Mucosa of descending colon (tissue), 3 donors: ENCODE results near the gene TMEM201. TPM values are rescaled to one million over a fixed set of nuclear protein-coding genes. Genes with fewer than 3 reads are reported as not detected.
A peak's percentile ranks its signal among the peaks of the same experiment; 100 is the strongest.

Experiments used
- ATAC-seq: fragments of 200-7000 bp; cut with Tn5 transposase; one replicate; pipeline ENCODE4 v1.9.1; 2020; ENCODE audit warnings: mild to moderate bottlenecking, moderate library complexity
- DNase-seq, 3 donors: peaks; one replicate each; pipeline ENCODE4 v3.0.0-alpha.2; 2020
- H3K36me3 ChIP-seq: fragments of 200-600 bp; one replicate; pipeline ENCODE4 v1.8.0; 2021; ENCODE audit warnings: low read depth, mild to moderate bottlenecking
- H3K4me1 ChIP-seq: fragments of 200-600 bp; one replicate; pipeline ENCODE4 v1.8.0; 2021; ENCODE audit warnings: low read depth, mild to moderate bottlenecking
- H3K4me3 ChIP-seq: fragments of 200-600 bp; one replicate; pipeline ENCODE4 v1.8.0; 2021; ENCODE audit warnings: mild to moderate bottlenecking
- H3K9me3 ChIP-seq: fragments of 200-600 bp; one replicate; pipeline ENCODE4 v1.8.0; 2021; ENCODE audit warnings: mild to moderate bottlenecking
- intact Hi-C, 2 donors: fragments of 100-400 bp; cut with DNase I in 1 of 2; cut with micrococcal nuclease in 1 of 2; formaldehyde crosslinking; loops; one replicate each; pipeline versions ENCODE4 v1.11.0 to v1.11.1; 2022; cut with DNase I, micrococcal nuclease
- total RNA-seq, 3 donors: library from RNA; stranded (reverse); fragmentation: NEBNext Ultra II Directional in 2 of 3; extraction: Animal tissue kit (Norgen Biotek cat#: 25700) in 2 of 3; gene quantifications; one replicate each; pipeline versions ENCODE4 v1.2.1 to v1.2.4, GENCODE V29; 2021 to 2023
- TF ChIP-seq, protein P1 (sequence below): fragments of 200-600 bp; IDR thresholded peaks from one replicate; pipeline ENCODE4 v1.8.0; 2022; ENCODE audit warnings: antibody characterized with exemption, mild to moderate bottlenecking
- donor health status: DM: no; HTN: no; CAD: no; lungs with moderate emphysema.
- donor health status: DM: no; HTN: no; CAD: no.
- donor health status: DM: no; HTN: yes; CAD: no.

Gene TMEM201
- total RNA-seq, 3 donors from 2014 or later: 8.1 to 12.1 (median 8.4) TPM

DNA sequence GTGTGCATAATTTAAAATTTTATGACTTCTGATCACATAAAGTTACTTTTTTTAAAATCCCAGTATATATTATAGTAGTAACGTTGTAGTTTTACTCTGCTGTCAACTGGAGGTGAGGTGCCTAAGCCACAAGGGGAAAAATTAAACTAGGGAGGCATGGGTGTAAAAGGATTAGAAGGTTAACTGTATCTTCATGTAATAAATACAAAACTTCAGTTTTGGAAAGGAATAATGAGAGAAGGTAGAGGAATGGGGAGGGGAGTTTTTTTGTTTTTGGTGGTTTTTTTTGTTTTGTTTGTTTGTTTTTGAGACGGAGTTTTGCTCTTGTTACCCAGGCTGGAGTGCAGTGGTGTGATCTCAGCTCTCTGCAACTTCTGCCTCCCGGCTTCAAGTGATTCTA is 43.8 kb upstream of the TMEM201 start:
- Histone ChIP-seq H3K36me3 (no peaks in the 10 kb centered on the region), H3K9me3 (no peaks in the 10 kb centered on the region), H3K4me1 (peaks cover 18% of the 10 kb centered on the region), H3K4me3 (no peak overlapping the region)
- intact Hi-C loops: no loop called here
- DNase-seq (no peak), ATAC-seq (no peak)
- TF ChIP-seq, protein P1, sequence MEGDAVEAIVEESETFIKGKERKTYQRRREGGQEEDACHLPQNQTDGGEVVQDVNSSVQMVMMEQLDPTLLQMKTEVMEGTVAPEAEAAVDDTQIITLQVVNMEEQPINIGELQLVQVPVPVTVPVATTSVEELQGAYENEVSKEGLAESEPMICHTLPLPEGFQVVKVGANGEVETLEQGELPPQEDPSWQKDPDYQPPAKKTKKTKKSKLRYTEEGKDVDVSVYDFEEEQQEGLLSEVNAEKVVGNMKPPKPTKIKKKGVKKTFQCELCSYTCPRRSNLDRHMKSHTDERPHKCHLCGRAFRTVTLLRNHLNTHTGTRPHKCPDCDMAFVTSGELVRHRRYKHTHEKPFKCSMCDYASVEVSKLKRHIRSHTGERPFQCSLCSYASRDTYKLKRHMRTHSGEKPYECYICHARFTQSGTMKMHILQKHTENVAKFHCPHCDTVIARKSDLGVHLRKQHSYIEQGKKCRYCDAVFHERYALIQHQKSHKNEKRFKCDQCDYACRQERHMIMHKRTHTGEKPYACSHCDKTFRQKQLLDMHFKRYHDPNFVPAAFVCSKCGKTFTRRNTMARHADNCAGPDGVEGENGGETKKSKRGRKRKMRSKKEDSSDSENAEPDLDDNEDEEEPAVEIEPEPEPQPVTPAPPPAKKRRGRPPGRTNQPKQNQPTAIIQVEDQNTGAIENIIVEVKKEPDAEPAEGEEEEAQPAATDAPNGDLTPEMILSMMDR: no peak

DNA sequence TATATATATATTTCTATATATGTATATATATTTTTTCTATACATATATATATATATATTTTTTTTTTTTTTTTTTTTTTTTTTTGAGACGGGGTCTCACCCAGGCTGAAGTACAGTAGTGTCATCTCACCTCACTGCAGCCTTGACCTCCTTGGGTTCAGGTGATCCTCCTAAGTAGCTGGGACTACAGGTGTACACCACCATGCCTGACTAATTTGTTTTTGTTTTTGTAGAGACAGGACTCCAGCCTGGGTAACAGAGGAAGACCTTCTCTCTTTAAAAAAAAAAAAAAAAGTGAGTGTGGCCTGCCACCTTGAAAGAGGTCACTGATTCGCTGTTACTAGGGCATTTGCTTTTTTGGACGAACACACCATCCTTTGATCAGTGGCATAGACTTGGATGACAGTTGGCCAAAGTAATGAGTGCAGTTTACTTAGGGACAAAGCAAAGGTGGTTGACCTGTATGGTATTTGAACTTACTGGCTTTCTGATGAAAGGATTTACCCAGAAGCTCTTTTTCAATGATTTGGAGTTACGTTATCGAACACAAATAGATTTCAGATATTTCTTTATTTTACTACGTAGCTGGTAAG is 38.7 kb upstream of the TMEM201 start:
- peaks cover 5% of the 10 kb centered on the region for H3K4me1 ChIP-seq
- TF ChIP-seq, protein P1: no peak
- no peak for DNase-seq
- intact Hi-C loops: no loop called here
- H3K36me3 ChIP-seq: no peaks in the 10 kb centered on the region
- no peak for ATAC-seq
- H3K9me3 ChIP-seq: no peaks in the 10 kb centered on the region
- no peak overlapping the region for H3K4me3 ChIP-seq

DNA sequence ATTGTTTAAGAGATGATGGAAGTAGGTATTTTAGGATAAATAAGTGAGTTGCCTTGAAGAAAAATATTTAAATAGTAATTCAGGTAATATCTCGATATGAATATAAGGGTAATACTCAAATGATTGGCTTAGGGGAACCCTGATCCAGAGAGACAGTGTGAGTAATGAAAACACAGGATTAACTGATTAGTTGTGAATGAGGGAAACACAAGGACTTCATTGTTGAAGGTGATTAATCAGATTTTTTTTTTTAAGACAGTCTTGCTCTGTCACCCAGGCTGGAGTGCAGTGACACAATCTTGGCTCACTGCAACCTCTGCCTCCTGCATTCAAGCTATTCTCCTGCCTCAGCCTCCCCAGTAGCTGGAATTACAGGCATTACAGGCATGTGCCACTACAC is 36.7 kb upstream of the TMEM201 start:
- intact Hi-C loops: no loop called here
- Histone ChIP-seq H3K9me3 (no peaks in the 10 kb centered on the region), H3K4me1 (peaks cover 15% of the 10 kb centered on the region), H3K4me3 (no peak overlapping the region), H3K36me3 (no peaks in the 10 kb centered on the region)
- TF ChIP-seq, protein P1: no peak
- ATAC-seq (no peak), DNase-seq (no peak)

DNA sequence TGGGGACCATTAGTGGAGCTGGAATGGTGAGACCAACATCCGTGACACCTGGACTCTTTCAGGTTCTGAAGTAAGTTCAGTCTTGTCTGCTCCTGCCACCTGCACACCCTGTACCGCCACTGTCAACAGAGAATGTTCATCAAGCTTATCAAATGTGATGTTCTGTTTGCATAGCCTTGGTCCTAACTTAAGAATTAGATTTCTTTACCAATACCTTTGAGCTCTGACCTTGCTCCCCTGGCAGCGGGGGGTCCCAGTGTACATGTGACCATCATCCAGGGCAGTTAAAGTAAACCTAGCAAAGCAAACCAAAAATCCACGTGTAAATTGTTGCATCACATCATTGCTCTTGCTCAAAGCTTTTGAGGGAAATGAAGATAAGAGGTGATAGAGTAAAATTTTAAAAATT is 35.0 kb upstream of the TMEM201 start:
- H3K9me3 ChIP-seq: no peaks in the 10 kb centered on the region
- H3K4me1 ChIP-seq: peaks cover 11% of the 10 kb centered on the region
- ATAC-seq (no peak), DNase-seq (no peak)
- no peak overlapping the region for H3K4me3 ChIP-seq
- TF ChIP-seq, protein P1: no peak
- H3K36me3 ChIP-seq: no peaks in the 10 kb centered on the region
- intact Hi-C loops: no loop called here

DNA sequence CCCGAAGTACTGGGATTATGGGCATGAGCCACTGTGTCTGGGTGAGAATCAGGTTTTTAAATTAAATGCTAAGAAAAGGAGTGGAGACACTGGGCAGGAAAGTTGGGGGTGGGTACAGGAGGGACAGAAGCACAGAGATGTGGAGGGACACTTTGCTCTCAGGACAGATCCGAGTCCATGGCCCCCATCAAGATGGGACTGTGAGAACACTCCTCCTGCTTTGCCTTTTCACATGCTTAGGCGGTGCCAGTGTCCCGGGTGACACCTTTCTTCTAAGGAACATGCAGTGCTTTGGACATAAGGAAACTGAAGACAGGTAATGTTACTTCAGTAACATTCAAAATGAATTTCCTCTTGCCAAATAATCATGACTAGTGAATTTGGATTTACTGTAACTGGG is 32.8 kb upstream of the TMEM201 start:
- DNase-seq (no peak), ATAC-seq (peak; percentile 58)
- Histone ChIP-seq H3K4me1 (peaks cover 12% of the 10 kb centered on the region), H3K36me3 (no peaks in the 10 kb centered on the region), H3K9me3 (no peaks in the 10 kb centered on the region), H3K4me3 (no peak overlapping the region)
- intact Hi-C loops: no loop called here
- TF ChIP-seq, protein P1: no peak

DNA sequence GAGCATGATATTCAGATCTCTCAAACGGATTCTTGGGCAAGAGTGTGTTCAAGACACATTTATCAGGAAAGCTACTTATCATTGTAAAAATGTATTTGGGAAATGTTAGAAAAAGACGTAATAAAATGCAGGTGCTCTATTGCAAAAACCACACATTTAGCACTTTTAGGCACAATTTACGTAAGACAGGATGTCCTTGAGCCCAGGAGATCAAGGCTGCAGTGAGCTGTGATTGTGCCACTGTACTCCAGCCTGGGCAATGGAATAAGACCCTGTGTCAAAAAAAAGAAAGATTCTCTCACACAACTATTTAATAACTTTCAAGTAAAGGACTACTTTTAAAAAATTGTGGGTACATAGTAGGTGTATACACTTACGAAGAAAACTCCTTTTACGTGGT is 31.1 kb upstream of the TMEM201 start:
- Histone ChIP-seq H3K36me3 (no peaks in the 10 kb centered on the region), H3K9me3 (no peaks in the 10 kb centered on the region), H3K4me3 (no peak overlapping the region), H3K4me1 (peaks cover 21% of the 10 kb centered on the region)
- ATAC-seq: no peak
- intact Hi-C loops: no loop called here
- TF ChIP-seq, protein P1: no peak
- no peak for DNase-seq
